ENCODE results near the gene SYVN1. TPM values are rescaled to one million over a fixed set of nuclear protein-coding genes. Genes with fewer than 3 reads are reported as not detected.

The SYVN1 gene
- total RNA-seq, 4 donors from 2014 or later, result 47.1 to 58.2 (median 50.5) TPM

- TF ChIP-seq CTCF (IDR thresholded peaks at IDR 0.05), result no peak
- peak; percentile 62 for DNase-seq (ENCODE audit: low spot score)
- ATAC-seq (ENCODE audit: low FRiP score), result peak; percentile 91
Measured at GRCh38 chr11:65134952-65135632, 773 bp upstream of the SYVN1 start.

- ATAC-seq (ENCODE audit: low FRiP score) (no peak), DNase-seq (ENCODE audit: low spot score) (no peak)
- TF ChIP-seq CTCF (IDR thresholded peaks at IDR 0.05), result no peak
Measured at GRCh38 chr11:65133724-65134123, 595 bp downstream of the SYVN1 start.

- no peak for TF ChIP-seq CTCF (IDR thresholded peaks at IDR 0.05)
- no peak for DNase-seq (ENCODE audit: low spot score)
- ATAC-seq (ENCODE audit: low FRiP score), result no peak
Measured at GRCh38 chr11:65132988-65133700, 1.2 kb downstream of the SYVN1 start.

- ATAC-seq (ENCODE audit: low FRiP score), result no peak
- no peak for TF ChIP-seq CTCF (IDR thresholded peaks at IDR 0.05)
- no peak for DNase-seq (ENCODE audit: low spot score)
Measured at GRCh38 chr11:65132238-65132987, 1.9 kb downstream of the SYVN1 start.

- no peak for ATAC-seq (ENCODE audit: low FRiP score)
- TF ChIP-seq CTCF (IDR thresholded peaks at IDR 0.05), result no peak
- no peak for DNase-seq (ENCODE audit: low spot score)
Measured at GRCh38 chr11:65131895-65132237, 2.5 kb downstream of the SYVN1 start.

- DNase-seq (ENCODE audit: low spot score) (no peak), ATAC-seq (ENCODE audit: low FRiP score) (no peak)
- no peak for TF ChIP-seq CTCF (IDR thresholded peaks at IDR 0.05)
Measured at GRCh38 chr11:65131417-65131776, 2.9 kb downstream of the SYVN1 start.
